Measurements from ENCODE around the gene ZNF541.
"Not testable (repeated sequence)": the region's sequence is repeated elsewhere in the genome, so short reads cannot be mapped to it uniquely, and the experiment has no call there.

Gene ZNF541

GRCh38 chr19:47600246-47601179, 27.6 kb upstream of the ZNF541 start:
- peak; percentile 98 for DNase-seq

DNA sequence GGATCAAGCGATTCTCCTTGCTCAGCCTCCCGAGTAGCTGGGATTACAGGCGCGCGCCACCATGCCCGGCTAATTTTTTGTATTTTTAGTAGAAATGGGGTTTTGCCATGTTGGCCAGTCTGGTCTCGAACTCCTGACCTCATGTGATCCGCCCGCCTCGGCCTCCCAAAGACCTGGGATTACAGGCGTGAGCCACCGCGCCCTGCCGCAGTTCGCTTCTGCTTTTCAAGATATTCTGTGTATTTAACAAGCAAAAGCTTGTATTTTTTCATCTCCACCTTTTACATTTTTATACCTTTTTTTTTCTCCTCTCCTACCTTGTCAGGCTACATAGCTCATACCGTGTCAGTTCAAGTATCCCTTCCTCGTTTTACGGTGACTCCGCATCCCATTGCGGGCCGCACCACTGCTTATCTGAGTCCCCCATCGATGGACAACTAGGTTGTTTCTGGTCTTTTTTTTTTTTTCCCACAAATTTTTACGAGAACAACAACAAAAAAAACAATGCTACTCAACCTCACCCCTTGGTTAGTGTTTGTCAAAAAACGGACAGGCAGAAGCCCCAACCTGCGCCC, 26.8 kb upstream of the ZNF541 start:
- DNase-seq: not testable (repeated sequence)

DNA sequence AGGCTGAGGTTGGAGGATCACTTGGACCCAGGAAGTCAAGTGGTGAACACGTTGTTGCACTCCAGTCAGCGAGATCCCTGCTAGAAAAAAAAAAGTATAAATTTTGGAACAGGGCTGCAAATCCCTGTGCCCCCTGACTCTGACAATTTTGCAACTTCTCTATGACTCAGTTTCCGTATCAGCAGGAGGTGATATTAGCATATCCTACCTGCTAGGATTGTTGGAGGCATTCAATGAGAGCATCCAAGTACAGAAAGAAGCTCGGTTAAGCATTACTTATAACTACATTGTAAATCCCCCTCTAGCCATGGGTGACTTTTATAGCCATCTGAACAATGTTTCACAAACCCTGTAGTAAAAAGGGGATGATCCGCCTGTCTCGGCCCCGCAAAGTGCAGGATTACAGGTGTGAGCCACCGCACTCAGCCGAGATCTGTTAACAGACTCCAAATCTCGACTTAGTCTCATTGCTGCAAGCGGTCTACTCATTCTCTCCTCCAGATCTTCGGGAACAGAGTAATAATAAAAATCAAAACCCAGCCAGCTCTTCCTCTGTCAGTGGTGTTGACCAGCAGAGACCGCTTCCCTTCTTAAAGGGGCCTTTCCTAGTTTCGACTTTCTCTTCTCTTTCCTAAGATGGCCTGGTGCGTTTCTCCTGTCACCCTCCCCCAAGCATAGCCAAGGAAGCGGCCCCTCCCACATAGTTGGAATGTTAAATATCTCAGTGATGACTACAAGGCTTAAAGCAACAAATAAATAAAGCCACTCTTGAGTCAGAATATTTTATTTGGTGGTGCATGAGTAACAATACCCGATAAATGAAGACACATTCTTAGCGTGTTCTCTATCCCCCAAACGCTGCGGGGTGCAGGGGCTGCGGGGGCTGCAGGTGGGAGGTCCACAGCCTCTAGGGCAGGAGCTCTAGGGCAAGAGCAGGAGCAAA, 25.7 kb upstream of the ZNF541 start:
- no peak for DNase-seq

DNA sequence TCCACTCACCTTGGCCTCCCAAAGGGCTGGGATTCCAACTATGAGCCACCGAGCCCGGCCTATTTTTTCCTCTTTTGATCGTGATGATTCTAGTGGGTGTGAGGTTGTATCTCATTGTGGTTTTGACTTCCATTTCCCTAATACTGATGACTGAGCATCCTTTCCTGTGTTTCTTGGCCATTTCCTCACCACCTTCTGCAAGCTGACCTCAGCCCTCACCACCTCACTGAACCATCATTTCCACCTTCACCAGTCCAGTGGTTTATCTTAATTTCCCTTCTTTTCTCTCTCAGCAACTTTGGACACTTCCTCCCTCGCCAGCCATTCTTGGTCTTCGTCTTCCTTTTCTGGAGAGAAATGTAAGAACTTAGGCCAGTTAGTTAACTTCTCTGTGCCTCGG, 23.0 kb upstream of the ZNF541 start:
- DNase-seq: no peak

GRCh38 chr19:47593860-47594259, 20.9 kb upstream of the ZNF541 start:
- no peak for DNase-seq

- no peak for DNase-seq
These were observed 16.9 kb upstream of the ZNF541 start for GRCh38 chr19:47589824-47590223.

GRCh38 chr19:47587295-47587694, 14.3 kb upstream of the ZNF541 start:
- no peak for DNase-seq

DNA sequence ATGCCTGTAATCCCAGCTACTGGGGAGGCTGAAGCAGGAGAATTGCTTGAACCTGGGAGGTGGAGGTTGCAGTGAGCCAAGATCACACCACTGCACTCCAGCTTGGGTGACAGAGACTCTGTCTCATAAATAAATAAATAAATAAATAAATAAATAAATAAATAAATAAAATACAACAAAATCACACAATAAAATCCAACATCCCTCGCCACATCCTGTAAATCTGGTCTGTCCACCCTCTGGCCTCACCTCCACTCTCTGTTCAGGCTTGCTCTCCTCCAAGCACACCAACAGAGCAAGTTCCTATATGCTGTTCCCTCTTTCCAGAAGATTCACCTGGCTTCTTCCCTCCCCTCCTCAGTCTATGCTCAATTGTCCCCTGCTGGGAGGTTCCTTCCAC, 10.2 kb upstream of the ZNF541 start:
- not testable (repeated sequence) for DNase-seq

- no peak for DNase-seq
These were observed 9.5 kb upstream of the ZNF541 start for GRCh38 chr19:47582320-47582909.

DNA sequence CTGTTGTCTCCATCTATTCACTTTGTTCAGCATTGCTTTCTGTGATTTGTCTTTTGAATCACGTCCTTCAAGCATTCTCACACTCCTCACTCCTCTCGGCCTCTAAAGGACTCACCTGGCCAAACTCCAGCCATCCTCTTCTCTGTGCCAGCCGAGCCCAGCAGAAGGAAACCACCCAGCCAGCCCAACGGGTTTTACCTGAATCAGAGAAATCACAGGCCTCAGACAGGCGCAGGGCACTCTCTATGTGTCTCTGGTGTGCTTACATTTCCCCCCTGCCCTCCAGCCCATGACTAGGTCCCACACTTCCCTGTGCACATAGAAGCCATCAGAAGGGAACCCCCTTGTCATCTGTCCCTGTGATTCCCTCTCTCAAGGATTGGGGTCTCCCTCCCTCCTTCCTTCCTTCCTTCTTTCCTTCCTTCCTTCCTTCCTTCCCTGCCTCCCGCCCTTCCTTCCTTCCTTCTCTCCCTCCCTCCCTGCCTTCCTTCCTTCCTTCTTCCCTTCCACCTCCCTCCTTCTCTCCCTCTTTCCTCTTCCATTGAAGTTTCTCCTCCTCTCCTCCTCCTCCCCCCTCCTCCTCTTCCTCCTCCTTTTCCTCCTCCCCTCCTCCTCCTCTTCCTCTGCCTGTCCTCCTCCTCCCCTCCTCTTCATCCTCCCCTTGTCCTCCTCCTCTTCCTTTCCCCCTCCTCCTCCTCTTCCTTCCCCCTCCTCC, 8.8 kb upstream of the ZNF541 start:
- DNase-seq: no peak

GRCh38 chr19:47580397-47580796, 7.4 kb upstream of the ZNF541 start:
- DNase-seq: no peak

GRCh38 chr19:47572635-47573034, 313 bp downstream of the ZNF541 start:
- DNase-seq: no peak

DNA sequence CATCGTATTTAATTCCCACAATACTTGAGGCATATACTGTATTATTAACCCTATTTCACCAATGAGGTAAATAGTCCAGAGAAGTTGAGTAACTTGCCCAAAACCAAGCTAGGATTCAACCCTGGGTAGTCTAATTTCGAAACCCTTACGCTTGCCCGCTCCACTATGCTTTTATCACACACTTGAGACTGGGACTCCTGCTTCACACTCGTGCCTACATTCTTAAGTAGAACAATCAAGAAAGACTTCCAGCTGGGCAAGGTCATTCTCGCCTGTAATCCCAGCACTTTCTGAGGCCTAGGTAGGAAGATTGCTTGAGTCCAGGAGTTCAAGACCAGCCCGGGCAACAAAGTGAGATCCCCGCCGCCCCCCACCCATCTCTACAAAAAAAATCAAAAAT, 3.6 kb downstream of the ZNF541 start:
- DNase-seq: no peak

GRCh38 chr19:47564081-47564480, 8.9 kb downstream of the ZNF541 start:
- DNase-seq: no peak

- no peak for DNase-seq
These were observed 11.4 kb downstream of the ZNF541 start for GRCh38 chr19:47561440-47562057.

- DNase-seq: no peak
These were observed 11.9 kb downstream of the ZNF541 start for GRCh38 chr19:47560999-47561398.

DNA sequence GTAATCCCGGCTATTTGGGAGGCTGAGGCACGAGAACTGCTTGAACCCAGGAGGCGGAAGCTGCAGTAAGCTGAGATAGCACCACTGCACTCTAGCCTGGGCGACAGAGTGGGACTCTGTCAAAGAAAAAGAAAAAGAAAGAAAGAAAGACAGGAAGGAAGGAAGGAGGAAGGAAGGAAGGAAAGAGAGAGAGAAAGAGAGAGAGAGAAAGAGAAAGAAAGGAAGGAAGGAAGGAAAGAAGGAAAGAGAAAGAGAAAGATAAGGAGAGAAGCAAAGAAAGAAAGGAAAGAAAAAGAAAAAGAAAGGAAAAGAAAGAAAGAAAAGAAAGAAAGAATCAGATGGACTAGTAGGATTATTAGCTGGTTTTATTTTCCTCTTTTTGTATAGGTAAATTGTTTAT, 22.8 kb downstream of the ZNF541 start:
- no peak for DNase-seq

DNA sequence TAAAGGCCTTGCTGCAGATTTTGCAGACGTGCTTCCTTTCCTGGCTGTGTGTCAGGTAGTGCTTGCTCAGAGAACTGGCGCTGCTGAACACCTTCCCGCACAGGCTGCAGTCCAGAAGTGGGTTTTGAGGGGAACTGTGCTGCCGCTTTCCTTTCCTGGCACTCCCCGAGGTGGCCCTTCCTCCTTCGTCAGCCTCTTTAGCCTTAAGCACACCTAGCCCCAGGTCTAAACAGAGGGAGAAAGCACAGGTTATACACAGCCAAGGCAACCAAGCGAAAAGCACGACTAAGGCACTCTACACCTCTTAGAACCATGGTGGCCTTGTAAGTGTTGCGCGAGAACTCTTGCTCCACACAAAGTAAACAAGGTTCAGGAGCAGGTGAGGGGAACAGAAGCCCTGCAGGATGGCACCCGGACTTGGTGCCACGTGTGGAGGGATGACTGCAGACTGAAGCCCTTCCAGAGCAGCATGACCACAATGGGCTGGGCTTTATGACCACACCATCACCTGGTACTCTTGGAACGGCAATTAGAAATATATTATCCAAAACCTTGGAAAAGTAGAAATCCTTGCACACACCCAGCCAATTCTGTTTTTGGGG, 23.6 kb downstream of the ZNF541 start:
- DNase-seq: no peak

- DNase-seq: no peak
These were observed 25.7 kb downstream of the ZNF541 start for GRCh38 chr19:47547199-47547598.

DNA sequence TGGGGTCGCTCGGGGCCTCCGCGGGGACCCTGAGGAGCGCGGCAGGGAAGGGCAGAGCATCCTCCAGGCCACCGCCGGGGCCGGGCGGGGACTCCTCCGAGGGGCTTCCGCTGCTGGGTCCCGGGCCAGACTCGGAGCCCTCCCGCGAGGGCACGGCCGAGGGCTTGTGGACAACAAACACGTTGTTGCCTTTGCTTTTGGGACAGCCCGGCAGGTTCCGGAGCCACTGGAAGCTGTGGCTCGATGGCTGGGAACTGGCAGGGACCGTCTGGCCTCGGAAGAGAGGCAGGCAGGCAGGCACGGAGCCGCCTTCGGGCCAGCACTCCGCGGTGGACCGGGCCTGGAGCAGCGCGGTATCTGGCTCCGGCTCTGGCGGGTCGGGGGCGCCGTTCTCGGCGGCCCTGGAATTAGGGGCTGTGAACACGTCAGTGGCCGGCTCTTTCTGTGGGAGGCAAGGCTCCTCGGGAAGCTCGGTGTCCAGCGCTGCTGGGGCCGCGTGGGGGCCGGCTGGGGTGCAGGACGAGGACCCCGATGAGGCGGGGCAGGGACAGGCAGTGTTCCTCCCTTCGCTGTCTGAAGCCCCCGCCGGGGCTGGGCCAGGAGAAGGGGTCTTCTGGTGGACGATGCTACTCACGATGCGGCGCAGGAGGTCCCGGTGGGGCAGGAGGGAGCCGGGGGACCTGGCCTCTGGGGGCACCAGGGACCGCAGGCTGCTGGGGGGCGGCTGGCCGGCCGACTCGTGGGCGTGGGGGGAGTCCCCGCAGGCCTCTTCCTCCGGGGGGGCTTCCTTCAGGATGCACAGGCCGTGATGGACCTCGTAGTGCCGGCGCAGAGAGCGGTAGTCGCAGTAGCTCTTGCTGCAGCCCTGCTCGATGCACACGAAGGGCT, 27.6 kb downstream of the ZNF541 start:
- DNase-seq: no peak

All from DMS153 (cell line).